GM19463 (cell line): ENCODE measurements around the gene URB2.
"Not testable (repeated sequence)": the region's sequence is repeated elsewhere in the genome, so short reads cannot be mapped to it uniquely, and the experiment has no call there.

Experiments used
- ATAC-seq: cut with Tn5 transposase; IDR thresholded peaks from one replicate; pipeline ENCODE4 v1.9.1; 2021; ENCODE audit warnings: mild to moderate bottlenecking, moderate library complexity; ENCODE audit not compliant: unreplicated experiment

The URB2 gene

GRCh38 chr1:229625915-229626831, at the start of gene URB2, which contains the start of gene TAF5L:
TSS of gene URB2 (plus strand) at chr1:229626247. CDS start at chr1:229627634, 1,387 bp downstream.
TSS of gene TAF5L (minus strand) at chr1:229626122. CDS start at chr1:229614482, 11,640 bp downstream.
- peak; percentile 87 for ATAC-seq

- ATAC-seq, result peak; percentile 29
Observed at GRCh38 chr1:229578168-229579058, 47.6 kb upstream of the URB2 start.

DNA sequence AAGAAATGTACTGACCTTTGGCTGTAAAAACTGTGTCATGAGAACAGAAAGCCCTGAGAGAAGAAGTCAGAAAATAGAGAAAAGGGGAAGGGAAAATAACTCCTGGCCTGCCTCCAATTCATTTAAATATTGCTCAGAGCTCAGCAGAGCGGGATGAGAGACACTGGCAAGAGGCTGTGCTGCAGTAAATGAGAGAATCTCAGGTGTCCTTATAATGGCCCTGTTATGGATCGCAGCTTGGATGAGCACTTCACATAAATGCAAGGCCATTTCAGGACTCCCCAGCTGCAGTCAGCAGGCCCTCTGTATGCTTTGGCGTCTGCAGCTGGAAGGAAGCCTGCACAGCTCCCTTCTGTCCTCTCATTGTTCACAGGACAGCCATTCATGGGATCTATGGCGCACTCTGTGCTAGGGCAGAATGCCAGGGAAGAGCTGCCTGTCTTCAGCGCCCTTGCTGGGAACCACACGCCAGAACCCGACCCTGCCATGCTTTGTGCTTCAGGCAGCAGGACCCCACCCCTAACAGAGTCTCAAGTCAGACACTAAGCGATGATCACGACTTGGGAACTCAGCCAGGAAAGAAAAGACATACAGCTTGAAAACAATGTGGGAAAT, 46.9 kb upstream of the URB2 start:
- ATAC-seq, result peak; percentile 76

DNA sequence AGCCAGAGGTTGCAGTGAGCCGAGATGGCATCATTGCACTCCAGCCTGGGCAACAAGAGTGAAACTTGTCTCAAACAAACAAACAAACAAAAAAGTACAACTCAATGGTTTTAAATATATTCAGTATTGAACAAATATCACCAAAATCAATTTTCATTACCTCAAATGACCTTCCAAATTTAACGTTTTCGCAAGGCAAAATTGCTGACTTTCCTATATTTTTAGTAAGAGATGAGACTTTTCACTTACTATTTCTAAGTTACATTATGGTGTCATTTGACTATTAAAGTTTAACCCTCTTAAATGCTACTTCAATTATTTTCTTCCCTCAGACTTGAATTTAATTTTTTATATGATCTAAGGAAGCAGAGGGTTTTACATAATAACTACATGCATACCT, 44.6 kb upstream of the URB2 start:
- no peak for ATAC-seq

- ATAC-seq, result no peak
Observed at GRCh38 chr1:229582011-229582694, 43.9 kb upstream of the URB2 start.

DNA sequence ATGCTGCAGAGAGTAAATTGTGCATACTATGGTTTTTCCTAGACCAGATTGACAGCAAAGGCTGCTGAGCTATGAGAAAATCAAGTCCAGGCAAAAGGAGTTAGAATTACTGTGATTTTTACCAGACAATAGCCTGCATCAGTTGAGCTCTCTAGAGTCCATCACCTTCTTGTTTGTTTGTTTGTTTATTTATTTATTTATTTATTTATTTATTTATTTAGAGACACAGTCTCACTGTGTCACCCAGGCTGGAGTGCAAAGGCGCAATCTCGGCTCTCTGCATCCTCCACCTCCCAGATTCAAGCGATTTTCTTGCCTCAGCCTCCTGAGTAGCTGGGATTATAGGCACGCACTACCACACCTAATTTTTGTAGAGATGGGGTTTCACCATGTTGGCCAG, 43.3 kb upstream of the URB2 start:
- ATAC-seq, result no peak

DNA sequence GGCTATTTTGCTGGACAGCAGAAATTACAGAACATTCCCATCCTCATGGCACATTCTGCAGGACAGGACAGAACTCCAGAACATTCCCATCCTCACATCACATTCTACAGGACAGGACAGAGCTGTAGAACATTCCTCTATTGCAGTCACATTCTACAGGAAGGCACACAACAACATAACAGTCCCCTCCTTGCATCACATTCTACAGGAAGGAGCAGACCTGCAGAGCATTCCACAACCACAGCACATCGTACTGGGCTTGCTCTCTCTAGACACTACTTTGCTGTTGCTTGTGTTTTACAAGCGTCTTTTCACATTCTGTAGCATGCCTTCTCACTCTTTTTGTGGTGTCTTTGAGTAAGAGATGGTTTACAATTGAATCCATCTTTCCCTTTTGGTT, 40.7 kb upstream of the URB2 start:
- no peak for ATAC-seq

- ATAC-seq, result no peak
Observed at GRCh38 chr1:229590119-229590518, 35.9 kb upstream of the URB2 start.

GRCh38 chr1:229593800-229594199, 32.2 kb upstream of the URB2 start:
- no peak for ATAC-seq

DNA sequence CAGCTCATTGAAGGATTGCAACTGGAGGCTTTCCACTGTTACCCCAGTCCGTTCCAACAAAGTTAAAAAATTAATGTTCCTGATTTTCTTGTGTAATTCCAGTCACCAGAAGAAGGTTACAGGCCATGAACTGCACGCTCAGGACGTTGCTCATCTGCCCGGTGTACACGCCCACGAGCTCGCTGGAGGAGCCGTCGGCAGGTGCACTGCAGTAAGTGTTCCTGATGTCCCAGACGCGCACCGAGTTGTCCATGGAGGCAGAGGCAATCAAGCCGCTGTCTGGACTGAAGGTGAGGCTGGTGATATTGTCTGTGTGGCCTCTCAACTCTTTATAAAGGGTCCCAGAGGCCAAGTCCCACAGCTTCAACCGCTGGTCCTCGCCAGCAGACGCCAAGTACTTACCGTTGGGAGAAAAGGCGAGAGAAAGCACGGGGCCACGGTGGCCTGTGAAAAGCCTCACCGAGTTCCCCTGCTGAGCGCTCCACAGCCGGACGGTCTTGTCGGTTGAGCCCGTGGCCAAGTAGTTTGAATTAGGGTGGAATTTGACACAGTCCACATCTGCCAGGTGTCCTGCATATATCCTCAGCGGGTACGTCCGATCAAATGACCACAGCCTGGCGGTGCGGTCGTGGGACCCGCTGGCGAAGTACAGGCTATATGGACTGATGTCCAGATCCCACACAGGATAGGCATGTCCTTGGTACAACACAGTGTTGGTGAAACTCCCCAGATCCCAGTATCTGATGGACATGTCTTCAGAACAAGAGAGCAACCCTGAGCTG, 31.6 kb upstream of the URB2 start:
- ATAC-seq, result no peak

DNA sequence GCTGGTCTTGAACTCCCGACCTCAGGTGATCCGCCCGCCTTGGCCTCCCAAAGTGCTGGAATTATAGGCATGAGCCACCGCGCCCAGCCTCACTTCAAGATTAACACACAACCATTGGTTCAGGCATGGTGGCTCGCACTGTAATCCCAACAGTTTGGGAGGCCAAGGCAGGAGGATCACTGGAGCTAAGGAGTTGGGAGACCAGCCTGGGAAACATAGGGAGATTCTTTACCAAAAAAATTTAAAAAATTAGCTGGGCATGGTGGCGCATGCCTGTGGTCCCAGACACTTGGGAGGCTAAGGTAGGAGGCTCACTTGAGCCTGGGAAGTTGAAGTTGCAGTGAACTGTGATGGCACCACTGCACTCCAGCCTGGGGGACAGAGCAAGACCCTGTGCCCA, 30.2 kb upstream of the URB2 start:
- ATAC-seq, result not testable (repeated sequence)

DNA sequence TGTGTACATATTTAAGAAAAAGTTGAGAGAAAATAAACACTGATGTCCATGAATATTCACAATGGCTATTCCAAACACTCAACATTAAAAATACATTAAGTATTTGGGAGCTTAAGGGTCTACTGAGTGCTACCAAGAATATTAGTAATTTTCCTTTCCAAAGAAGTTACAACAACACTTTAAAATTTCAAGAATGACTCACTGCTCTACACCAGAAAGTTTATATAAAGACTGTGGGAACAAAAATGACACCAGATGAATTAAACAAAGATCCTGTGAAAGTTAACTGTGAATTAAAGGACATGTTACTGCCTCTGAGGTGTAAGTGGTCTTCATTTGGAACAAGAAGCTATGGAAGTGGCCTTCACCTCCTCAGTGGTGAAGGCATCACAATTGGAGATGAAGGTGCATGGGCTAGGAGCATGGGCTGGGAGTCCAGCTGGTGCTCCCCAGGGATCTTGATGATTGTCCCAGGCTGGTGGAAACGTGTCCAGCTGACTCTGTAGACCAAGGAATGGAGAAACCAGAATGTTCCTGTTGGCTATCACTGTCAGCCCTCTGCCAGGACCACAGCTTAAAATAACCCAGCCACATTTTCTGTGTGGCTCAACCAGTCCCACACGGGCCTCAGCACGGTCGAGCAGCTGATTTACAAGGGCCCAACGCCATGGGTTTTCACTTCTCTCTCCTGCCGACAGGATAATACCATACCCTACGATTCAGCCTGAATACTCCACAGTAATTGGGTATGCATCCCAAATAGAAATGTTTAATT, 28.9 kb upstream of the URB2 start:
- ATAC-seq, result no peak

DNA sequence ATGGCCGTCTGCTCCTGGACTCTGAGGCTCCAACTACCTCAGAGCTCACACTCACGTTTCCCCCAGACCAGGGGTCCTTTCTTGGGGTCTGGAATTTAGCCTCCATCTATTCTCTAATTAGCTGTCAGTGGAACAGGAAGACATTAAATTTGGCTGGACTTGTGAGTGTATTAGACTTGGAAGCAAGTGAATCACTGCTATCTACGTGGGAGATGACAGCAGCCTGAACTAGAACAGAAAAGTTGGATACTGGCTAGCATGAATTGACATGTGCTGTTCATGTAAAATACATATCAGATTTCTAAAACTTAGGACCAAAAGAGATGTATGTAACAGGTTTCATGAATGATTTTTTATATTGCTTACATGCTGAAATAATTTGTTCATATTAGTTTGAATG, 28.2 kb upstream of the URB2 start:
- ATAC-seq, result no peak

GRCh38 chr1:229599218-229599954, 26.7 kb upstream of the URB2 start:
- ATAC-seq, result no peak

- no peak for ATAC-seq
Observed at GRCh38 chr1:229600229-229600628, 25.8 kb upstream of the URB2 start.

DNA sequence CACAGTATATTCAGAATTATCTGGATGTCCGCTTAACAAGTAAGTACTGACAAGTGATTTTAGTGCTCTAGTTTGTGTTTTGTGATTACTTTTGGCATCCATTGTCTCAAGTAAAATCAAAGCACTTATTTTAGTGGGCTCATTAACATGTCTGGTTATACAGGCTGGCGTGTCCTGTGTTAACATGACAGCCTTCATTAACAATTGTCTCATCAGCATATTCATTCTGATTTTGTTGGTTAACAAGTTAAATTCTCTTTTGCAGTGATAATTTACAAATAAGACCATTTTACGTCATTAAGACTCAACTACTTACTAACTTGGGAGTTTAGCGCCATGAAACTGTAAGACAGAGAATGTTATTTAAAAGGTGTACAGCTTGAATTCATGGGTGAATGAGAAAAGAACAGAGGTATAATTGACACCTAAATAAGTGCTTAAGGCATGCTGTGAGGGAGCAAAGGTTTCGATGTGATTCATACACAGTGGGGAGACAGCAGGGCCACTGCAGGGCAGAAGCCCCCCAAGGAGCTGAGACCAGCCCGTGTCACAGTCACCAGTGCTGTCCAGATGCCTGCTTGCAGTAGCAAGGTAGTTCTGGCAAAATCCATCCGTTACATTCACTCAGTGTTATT, 22.6 kb upstream of the URB2 start:
- no peak for ATAC-seq

DNA sequence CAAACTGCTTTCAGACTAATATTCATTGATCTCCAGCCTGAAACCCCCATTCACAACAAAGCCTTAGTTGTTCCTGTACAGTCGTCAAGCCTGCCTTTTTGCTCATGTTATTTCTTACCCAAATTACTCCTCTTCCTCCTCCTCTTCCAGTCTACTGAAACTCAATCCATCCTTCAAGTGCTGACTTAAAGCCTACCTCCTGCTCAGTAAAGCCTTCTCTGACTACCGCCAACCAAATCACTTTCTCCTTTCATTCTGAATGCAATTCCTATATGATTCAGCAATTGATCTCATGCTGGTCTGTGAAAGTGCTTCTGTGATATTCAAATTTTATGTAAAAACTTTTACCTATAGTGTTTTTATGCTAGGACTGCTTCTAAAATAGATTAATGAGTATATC, 18.7 kb upstream of the URB2 start:
- ATAC-seq, result no peak

DNA sequence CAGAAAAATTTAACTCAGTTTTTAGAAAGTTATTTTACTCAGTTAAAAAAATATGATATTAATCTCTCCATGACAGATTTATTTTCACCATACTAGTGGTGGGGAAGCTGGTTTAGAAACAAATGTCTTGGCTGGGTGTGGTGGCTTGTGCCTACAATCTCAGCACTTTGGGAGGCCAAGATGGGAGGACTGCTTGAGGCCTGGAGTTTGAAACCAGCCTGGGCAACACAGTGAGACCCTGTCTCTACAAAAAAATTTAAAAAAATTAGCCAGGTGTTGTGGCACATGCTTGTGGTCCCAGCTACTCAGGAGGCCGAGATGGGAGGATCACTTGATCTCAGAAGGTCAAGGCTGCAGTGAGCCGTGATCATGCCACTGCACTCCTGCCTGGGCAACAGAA, 17.5 kb upstream of the URB2 start:
- ATAC-seq, result no peak
